ENCODE measurements around the gene ADAD1. TPM values are rescaled to one million over a fixed set of nuclear protein-coding genes. Genes with fewer than 3 reads are reported as not detected.

ADAD1 gene
- total RNA-seq, 2 donors from 2014 or later: 23.8 TPM; not detected in 1

GRCh38 chr4:122469457-122469856, 90.6 kb downstream of the ADAD1 start:
- TF ChIP-seq, protein P1, sequence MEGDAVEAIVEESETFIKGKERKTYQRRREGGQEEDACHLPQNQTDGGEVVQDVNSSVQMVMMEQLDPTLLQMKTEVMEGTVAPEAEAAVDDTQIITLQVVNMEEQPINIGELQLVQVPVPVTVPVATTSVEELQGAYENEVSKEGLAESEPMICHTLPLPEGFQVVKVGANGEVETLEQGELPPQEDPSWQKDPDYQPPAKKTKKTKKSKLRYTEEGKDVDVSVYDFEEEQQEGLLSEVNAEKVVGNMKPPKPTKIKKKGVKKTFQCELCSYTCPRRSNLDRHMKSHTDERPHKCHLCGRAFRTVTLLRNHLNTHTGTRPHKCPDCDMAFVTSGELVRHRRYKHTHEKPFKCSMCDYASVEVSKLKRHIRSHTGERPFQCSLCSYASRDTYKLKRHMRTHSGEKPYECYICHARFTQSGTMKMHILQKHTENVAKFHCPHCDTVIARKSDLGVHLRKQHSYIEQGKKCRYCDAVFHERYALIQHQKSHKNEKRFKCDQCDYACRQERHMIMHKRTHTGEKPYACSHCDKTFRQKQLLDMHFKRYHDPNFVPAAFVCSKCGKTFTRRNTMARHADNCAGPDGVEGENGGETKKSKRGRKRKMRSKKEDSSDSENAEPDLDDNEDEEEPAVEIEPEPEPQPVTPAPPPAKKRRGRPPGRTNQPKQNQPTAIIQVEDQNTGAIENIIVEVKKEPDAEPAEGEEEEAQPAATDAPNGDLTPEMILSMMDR (IDR thresholded peaks at IDR 0.05): no peak
- TF ChIP-seq POLR2AphosphoS5 (IDR thresholded peaks at IDR 0.05) (no peak), POLR2A (IDR thresholded peaks at IDR 0.05) (no peak)
- intact Hi-C loops (cut with DNase I): no loop called here
- no peaks in the 10 kb centered on the region for H3K27me3 ChIP-seq (replicated peaks; ENCODE audit: insufficient read depth)
- no peak for DNase-seq (ENCODE audit: low spot score)
- no peaks in the 10 kb centered on the region for H3K4me1 ChIP-seq (replicated peaks)
- no peaks in the 10 kb centered on the region for H3K36me3 ChIP-seq
- H3K9me3 ChIP-seq: no peaks in the 10 kb centered on the region
- WGBS: 92% methylated on average over 1 of the region's 1 CpG
- no peak overlapping the region for H3K4me3 ChIP-seq
- no peak overlapping the region for H3K27ac ChIP-seq

DNA sequence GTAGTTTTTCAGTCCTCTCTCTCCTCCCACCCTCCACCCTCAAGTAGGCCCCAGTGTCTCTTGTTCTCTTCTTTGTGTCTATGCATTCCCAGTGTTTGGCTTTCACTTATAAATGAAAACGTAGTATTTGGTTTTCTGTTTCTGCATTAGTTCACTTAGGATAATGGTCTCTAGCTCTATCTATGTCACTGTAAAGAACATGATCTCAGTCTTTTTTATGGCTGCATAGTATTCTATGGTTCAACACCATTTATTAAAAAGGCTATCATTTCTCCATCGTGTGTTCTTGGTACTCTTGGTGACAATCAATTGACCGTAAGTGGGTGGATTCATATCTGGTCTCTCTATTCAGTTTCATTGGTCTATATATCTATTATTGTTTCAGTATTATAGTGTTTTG, 96.4 kb downstream of the ADAD1 start:
- no peaks in the 10 kb centered on the region for H3K27me3 ChIP-seq (replicated peaks; ENCODE audit: insufficient read depth)
- intact Hi-C loops (cut with DNase I): no loop called here
- no peaks in the 10 kb centered on the region for H3K36me3 ChIP-seq
- H3K27ac ChIP-seq: no peak overlapping the region
- DNase-seq (ENCODE audit: low spot score): no peak
- no peaks in the 10 kb centered on the region for H3K9me3 ChIP-seq
- no peak overlapping the region for H3K4me3 ChIP-seq
- TF ChIP-seq POLR2AphosphoS5 (IDR thresholded peaks at IDR 0.05): no peak
- TF ChIP-seq POLR2A (IDR thresholded peaks at IDR 0.05): no peak
- TF ChIP-seq, protein P1 (IDR thresholded peaks at IDR 0.05): no peak
- 88% methylated on average over 3 of the region's 3 CpGs for WGBS
- no peaks in the 10 kb centered on the region for H3K4me1 ChIP-seq (replicated peaks)

DNA sequence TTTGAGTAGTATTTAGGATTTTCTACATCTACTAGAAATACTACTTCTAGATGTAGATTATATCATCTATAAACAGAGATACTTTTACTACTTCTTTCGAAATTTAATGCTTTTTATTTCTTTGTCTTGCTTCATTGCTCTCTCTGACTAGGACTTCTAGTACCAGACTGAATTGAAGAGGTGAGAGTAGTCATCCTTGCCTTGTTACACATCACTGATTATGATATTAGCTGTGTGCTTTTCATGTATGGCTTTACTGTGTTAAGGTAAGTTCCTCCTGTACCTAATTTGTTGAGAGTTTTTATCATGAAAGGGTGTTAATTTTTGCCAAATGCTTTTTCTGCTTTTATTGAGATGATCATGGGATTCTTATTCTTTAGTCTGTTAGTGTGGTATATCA, 97.3 kb downstream of the ADAD1 start:
- TF ChIP-seq, protein P1 (IDR thresholded peaks at IDR 0.05): no peak
- TF ChIP-seq POLR2AphosphoS5 (IDR thresholded peaks at IDR 0.05) (no peak), POLR2A (IDR thresholded peaks at IDR 0.05) (no peak)
- Histone ChIP-seq H3K36me3 (no peaks in the 10 kb centered on the region), H3K4me1 (replicated peaks) (no peaks in the 10 kb centered on the region), H3K27me3 (replicated peaks; ENCODE audit: insufficient read depth) (no peaks in the 10 kb centered on the region), H3K27ac (no peak overlapping the region), H3K9me3 (no peaks in the 10 kb centered on the region), H3K4me3 (no peak overlapping the region)
- intact Hi-C loops (cut with DNase I): no loop called here
- no peak for DNase-seq (ENCODE audit: low spot score)
- 40% methylated on average over 1 of the region's 1 CpG for WGBS

- Histone ChIP-seq H3K9me3 (no peaks in the 10 kb centered on the region), H3K4me1 (replicated peaks) (no peaks in the 10 kb centered on the region), H3K36me3 (no peaks in the 10 kb centered on the region), H3K27me3 (replicated peaks; ENCODE audit: insufficient read depth) (no peaks in the 10 kb centered on the region), H3K4me3 (no peak overlapping the region), H3K27ac (no peak overlapping the region)
- TF ChIP-seq POLR2AphosphoS5 (IDR thresholded peaks at IDR 0.05) (no peak), POLR2A (IDR thresholded peaks at IDR 0.05) (no peak)
- TF ChIP-seq, protein P1 (IDR thresholded peaks at IDR 0.05): no peak
- 97% methylated on average over 1 of the region's 1 CpG for WGBS
- intact Hi-C loops (cut with DNase I): no loop called here
- no peak for DNase-seq (ENCODE audit: low spot score)
Observed at GRCh38 chr4:122476745-122477144, 97.9 kb downstream of the ADAD1 start.

Other genes with a start within 250 kb of the ADAD1 start
- 100 to 1,000 TPM in 1 of 2 donors, 10 to 100 TPM in 1; 53.6 to 116 TPM for gene BLTP1, start 226.7 kb upstream of the ADAD1 start, total RNA-seq
- not detected for gene IL2, start 77.7 kb downstream of the ADAD1 start, total RNA-seq
- gene IL21, start 242.1 kb downstream of the ADAD1 start, total RNA-seq: not detected